Left forelimb (tissue), 1 donor: ENCODE results near the gene ADIPOR1.

Experiments used
- DNase-seq: peaks from one replicate; pipeline ENCODE4 v3.0.0-alpha.2; 2018; ENCODE audit warnings: low spot score

Gene ADIPOR1

DNA sequence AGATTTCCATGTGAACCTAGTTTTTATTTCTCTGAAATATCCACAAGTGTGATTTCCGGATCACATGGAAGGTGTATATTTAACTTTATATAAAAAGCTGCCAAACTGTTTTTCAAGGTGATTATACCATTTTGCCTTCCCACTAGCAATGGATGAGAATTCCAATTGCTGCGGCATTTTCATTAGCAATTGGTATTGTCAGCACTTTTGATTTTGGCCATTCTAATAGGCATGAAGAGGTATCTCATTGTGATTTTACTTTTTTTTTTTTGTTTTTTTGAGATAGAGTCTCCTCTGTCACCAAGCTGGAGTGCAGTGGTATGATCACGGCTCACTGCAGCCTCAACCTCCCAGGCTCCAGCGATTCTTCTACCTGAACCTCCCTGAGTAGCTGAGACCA lies 13.9 kb upstream of the ADIPOR1 start:
- DNase-seq, result no peak

DNA sequence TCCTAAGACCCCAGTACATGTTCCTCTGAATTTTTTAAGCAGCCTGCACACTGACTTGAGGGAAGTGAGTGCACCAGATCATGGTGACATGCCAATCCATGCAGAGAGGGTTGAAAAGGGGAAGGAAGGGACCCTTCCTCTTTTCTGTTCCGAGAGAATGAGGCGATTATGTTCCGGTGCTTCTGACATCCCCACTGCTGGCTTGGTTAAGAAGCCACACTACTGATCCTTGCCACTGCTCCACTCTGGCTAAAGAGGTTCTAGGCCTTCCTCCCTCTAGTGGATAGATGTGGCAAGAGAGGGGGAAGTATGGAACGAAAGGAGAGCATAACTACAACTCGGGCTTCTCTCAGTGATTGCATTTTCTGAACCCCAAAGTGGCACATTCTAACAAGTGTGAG lies 10.8 kb upstream of the ADIPOR1 start:
- DNase-seq, result no peak

DNA sequence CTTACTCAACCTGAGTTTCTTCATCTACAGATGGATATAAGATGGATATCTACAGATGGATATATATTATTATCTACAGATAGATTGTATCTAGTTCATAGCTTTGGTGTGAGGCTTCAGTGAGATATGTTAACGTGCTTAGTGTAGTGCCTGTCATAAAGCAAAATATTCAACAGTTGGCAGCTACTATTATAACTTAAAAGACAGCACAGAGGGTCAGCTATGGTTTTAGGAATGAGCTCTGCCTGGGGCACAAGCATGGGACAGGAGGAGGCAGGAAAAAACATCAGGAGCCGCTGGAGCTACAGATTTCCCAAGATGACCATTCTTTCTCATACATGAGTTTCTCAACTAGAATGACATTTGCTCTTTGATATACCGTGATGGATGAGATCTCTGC lies 10.2 kb upstream of the ADIPOR1 start:
- DNase-seq, result no peak

DNA sequence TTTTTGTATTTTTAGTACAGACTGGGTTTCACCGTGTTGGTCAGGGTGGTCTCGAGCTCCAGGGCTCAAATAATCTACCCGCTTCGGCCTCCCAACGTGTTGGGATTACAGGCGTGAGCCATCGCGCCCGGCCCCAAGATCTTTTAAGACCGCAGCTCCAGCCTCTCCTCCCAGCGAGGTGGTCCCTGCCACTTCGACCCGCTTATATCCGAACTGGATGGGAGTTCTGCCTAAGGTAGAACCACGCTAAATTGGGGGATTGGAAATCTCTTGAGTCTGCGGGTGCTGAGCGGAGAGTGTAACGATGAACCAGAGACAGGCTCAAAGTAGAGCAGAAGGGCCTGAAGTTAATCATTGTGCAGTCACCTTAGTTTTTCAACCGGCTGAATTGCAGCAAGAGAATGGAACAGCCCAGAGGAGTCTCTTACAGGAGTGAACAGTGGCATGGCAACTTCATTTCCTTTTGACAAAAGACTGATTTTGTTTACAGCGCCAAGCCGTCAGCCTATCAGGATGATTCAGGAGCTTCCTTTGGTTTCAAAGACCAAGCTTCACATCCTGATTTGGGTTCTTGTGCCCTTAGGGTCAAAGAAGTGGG lies 9.7 kb upstream of the ADIPOR1 start:
- DNase-seq, result no peak

DNA sequence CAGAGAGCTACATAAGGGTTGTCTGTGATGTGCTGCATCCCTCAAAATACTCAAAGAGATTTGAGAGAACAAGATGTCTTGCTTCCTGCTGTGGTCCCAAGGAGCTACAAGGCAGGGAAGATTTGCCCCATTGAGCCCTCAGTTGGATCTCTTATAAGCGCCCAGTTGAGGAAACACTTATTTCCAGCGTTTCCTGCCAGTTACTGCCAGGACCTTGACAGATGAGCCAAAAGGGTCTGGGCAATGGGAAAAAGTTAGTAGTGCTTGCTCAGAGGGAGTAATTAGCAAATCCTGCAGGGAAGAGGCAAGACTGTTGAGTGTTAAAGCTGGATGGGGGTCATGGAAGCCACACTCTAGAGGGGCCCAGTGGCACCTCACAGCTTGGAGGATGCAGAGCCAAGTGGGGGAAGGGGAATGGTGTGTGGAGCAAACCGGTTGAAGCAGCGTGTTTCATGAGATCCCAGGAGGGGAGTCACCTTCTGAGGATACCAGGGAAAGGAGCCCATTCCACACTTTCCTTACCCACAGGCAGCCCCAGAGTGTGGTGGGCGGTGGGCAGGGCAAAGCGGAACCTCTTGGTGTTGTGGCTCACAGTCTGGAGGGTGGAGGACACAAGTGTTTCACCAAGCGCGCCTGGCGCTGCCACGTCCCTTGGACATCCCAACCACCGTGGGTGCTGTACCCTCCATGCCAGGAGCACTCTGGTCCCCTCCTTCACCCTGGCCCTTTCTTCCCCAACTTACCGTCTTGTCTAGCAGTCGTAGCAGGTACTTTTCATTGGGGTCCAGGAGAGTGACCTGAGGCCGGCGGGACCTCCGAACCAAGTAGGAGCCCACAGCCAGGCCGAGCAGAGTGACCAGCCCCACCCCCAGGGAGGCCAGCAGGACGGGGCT lies 8.1 kb upstream of the ADIPOR1 start:
- peak; percentile 69 for DNase-seq

DNA sequence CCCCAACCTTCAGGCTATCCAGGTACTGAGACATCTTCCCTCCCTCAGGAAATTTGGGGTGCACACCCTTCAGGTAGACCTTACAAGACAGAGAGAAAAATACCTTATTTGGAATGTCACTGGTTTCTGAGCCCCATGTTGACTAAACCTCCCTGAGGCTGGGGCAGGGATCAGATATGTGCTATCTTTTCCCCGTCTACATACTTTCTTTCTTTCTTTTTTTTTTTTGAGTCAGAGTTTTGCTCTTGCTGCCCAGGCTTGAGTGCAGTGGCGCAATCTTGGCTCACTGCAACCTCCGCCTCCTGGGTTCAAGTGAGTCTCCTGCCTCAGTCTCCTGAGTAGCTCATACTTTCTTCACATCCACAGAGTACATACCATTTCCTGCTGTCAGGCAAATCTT lies 7.3 kb upstream of the ADIPOR1 start:
- no peak for DNase-seq

DNA sequence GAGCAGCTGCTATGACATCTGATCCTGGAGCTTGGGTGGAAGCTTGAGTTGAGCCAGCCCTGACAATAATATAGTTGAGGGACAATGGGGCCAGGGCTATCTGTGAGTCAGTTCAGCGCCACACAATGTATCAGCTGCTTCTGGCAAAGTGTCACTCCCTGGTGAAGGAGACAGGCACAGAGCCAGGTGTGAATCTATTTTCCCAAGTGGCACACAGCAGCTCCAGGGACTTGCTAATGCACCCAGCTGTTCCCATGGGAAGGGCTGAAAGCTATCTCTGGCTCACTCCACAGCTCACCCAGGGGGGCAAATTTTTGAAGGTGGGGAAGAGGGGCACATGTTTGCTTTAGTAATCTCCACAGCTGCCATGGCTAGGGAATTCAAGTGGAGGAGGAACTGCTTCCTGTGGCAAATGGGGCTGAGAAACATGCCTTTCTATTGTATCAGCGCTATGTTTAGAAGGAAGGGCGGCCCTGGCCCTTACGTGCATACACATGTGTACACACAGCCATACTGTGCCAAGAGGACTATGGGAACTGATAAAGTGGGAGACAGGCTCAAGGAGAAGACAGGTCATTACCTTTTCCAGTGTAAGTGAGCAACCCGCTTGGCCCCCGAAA lies 6.8 kb upstream of the ADIPOR1 start:
- no peak for DNase-seq

DNA sequence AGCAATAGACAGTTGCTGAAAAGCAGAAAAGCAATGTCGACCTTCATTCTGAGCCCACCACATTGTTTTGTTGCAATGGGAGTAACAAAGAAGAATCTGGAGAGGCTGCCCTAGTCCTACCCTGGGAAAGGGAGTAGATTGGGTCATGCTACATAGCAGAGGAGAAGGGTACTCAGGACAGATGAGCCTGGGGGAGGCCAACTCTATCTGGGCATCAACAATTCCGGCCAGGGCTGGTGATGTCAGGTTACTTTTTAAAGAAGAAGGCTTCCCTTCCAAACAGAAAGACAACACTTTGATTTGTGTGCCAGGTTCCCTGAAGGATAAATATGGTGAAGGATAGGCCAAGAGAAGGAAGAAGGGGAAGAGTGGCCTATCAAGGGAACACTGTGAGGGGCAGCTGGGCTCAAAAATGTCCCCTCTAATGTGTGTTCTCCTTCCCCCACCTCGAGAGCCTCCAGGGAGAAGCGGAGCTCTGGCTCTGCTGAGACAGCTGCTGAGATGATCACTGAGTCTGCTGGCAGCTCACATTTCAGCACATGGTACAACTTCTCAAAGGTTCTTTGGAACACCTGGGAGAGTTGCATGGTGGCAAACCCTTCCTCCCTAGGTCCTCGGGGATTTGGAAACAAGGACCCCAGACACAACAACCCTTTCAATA lies 3.2 kb upstream of the ADIPOR1 start:
- no peak for DNase-seq

DNA sequence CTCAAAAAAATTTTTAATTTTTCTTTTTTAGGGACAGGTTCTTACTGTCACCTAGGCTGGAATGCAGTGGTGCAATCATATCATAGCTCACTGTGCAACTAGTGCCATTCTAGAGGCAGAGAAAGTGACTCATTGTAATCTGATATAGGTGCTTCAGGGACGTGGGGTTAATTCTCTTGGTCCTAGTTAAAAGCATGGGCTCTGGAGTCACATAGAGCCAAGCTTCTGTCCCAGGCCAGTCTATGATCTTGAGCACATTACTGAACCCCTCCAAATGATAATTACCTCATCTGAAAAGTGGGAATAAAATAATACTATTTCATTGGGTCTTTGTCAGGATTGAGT lies 1.1 kb upstream of the ADIPOR1 start:
- no peak for DNase-seq

DNA sequence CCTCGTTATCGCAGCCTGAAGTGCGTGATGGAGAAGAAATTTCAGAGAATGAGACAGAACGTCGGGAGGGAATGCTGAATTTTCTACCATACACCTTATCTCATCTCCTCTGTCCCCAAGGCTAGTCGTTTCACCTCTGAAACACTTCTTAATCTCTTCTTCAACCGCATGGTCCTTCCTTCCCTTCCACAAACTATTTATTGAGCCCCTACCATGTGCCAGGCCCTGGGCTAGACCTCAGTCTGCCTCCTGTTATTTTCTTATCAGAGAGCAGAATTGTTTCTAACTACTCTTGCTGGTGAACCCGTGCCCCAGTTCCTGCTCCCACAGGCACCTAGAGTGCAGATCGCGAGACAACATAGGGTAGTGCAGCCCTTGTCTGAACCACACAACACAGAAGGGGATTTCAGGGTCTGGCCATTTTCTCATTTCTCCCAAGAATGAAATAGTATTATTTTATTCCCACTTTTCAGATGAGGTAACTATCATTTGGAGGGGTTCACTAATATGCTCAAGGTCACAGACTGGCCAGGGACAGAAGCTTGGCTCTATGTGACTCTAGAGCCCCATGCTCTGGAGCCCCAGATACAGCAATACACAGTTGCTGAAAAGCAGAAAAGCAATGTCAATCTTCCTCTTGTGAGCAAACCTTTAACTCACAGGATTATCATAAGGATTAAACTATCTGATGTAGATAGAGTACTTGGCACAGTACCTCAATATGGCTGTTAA lies 598 bp upstream of the ADIPOR1 start:
- no peak for DNase-seq

DNA sequence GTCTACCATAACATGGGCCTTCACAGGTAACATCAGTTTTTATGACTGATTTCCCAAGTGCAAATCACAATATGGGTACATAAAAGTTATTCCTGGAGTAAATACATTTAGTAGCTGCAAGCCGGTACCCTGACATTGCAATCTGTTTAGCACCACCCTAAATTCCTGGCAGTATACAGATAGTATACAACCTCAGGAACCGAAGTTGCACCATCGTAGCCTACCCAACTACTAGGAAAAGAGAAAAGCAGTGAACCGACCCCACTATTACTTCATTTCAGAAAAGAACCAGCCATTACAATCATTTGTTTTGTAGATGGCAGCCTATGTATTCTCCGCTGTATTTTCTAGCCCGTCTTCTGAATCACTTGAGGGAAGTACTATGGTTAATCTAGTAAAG lies 1.1 kb downstream of the ADIPOR1 start:
- DNase-seq, result no peak

DNA sequence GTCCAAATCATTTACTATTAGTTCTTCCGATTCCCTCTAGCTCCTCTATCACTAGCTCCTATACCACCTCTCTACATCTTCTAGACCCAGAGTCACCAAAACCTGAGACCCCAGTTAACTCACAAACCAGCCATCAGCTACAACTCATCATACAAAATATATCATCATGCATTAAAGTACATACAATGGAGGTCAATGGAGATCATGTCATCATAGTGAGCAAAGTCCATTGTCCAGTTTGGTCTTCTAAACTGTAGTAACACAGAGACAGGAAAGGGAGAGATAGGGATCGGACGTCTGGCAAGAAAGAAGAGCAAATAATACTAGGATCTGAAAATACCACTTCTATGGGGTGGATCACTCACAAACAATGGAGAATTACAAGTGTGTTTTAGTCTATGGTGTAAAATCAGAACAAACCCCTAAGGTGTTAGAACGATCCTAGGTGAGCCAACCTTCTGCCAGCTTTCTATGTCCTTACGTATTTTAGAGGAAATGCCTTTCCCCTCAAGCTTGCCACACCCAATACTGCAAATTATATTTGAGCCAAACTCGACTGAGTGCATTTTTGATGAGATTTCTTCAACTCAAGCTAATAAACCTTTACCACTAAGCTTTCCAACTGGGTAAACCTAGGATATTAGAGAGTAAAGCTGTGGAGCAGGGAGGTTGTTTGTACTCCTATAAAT lies 3.9 kb downstream of the ADIPOR1 start:
- no peak for DNase-seq

DNA sequence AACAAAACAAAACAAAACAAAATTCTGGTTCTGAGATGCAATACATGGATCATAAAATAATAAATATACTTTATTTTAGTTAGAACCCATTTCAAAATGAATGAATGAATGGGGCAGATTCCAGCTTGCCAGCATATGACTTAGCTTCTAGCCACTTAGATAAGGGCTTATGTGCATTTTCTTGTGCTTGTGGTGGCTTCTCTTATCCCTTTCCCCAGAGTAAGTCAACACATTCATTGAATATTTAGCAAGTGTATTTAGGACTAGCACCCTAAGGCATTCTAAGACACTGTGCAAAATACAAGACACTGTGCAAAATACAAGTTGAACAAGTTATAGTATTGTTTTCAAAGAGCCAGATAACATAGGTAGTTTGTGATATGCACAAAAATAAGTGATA lies 4.7 kb downstream of the ADIPOR1 start:
- no peak for DNase-seq

DNA sequence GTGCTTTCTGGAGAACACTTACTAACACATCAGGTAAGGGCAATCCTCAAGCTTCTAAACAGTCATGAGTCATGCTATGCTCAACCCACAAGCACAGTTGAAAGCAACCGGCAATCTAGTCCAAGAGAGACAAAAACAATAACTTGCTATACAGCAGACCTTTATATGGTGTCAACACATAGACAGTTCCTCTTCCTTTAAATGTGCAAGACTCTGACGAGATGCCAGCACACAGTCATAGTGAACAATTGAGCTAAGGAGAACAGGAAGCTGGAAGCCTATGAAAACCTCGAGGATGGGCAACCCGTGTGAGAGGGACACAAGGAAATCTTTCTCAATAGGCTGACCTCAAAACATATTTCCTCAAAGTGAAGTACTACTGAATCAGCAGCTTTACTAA lies 5.3 kb downstream of the ADIPOR1 start:
- no peak for DNase-seq

DNA sequence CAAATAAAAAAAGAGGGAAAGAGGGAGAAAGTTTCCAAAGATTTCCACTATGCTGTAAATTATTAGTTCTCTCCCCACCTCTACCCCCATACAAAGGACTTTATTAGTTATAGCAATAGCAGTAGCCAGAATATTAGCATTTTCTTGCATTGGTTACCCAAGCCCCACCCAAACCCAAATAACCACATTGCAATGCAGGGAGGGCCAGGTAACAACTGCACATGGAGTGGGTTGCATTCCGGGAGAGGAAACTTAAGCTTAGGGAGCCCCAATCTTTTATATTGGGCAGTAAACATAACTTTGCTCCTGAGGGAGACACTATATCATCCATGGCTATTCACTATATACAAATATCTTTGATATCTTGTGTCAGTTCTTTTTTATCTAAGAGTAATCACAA lies 6.0 kb downstream of the ADIPOR1 start:
- no peak for DNase-seq

DNA sequence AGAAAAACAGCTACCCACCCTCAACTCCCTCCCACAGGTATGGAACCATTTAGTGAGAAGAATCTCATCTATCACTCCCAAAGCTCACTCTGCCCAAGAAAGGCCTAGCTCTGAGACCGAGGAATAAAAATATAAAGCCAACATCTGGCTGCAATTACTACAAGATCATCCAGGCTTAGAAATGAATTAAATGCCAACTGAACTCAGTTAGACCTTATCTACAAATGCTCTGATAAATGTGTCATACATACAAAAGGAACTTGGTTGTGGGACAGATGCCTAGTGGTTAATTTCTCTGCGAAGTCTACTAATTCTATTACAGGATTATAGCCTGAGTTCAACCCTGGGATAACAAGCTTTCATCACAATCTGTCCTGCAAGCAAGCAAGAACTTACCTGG lies 6.7 kb downstream of the ADIPOR1 start:
- no peak for DNase-seq

DNA sequence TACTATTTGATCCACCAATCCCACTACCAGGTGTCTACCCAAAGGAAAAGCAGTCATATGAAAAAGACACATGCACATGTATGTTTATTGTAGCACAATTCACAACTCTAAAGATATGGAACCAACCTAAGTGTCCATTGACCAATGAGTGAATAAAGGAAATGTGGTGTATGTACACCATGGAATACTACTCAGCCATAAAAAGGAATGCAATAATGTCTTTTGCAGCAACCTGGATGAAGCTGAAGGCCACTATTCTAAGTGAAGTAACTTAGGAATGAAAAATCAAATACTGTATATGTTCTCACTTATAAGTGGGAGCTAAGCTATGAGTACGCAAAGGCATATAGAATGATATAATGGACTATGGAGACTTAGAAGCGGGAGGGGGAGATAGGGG lies 12.6 kb downstream of the ADIPOR1 start:
- DNase-seq, result no peak

DNA sequence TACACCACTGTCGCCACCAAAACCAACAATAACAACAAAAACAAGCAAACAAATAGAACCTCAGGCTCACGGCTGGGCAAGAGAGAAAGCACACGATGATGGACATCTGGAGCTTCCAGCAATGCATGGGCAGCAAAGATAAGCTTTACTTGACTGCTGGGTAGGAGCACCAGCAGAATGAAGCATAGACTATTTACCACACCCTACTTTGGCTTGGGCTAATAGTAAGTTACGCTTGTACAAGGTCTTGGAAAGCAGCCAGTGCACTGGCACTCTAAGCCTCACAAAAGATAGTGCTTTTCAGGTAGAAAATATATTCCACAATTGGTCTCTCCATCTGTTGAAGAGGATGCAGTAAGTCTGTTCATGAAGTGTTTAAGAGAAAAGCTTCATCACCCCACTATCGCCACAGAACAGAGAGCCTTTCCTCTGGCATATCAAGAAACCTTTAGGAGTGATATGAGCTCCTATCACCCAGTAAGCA lies 13.6 kb downstream of the ADIPOR1 start:
- no peak for DNase-seq

DNA sequence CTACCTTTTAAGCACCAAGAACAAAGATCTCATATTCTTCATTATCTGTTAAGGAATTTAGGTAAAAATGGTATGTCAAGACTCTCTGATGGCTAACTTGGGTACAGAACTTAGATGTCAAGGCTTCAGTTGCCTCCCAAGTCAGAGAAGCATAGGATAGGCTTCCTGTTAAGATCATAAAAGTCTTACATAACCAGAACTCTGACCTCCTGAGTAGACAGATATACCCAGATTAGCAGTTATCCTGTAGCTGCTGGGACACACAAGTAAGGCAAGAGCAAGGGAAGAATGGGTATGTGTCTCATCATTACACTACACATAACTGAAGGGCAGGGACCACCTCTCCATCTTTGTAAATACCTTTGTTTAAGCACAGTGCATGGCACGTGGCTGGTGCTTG lies 15.7 kb downstream of the ADIPOR1 start:
- no peak for DNase-seq

DNA sequence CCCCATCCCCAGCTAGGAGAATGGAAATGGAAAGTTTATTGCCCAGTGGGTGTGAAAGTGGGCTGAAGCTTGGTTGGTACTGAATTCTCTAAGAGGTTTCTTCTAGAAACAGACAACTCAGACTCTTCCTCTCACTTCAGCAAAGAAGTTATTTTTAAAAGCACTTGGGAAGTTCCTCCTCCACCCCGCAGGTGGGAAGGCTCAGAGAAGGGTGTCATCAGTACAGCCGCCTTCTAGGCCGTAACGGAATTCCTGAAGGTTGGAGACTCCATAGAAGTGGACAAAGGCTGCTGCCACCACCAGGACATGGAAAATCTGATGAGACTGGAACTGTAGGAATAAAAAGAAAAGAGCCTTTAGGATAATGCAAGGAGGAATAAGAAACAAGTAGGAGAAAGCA lies 16.7 kb downstream of the ADIPOR1 start:
- DNase-seq, result no peak

DNA sequence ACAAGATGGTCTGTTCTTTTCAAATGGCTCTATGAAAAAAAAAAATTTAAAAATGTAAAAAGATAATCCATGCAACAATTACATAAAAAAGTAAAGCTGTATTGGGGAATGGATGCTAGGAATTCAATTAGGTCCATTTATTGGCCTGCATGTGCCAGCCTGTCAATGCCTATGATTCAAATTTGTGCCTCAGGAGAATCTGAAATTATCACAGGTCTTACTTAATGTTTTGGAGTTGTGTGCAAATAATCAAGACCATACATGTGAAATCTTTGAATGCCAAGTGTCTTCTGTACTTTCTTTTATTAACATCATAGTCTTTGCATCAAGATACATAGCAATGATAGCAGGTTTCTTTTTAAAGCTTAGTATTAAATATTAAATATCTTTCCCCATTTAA lies 17.6 kb downstream of the ADIPOR1 start:
- no peak for DNase-seq
